Measurements from ENCODE around the gene FBRS.
A peak's percentile ranks its signal among the peaks of the same experiment; 100 is the strongest.

DNA sequence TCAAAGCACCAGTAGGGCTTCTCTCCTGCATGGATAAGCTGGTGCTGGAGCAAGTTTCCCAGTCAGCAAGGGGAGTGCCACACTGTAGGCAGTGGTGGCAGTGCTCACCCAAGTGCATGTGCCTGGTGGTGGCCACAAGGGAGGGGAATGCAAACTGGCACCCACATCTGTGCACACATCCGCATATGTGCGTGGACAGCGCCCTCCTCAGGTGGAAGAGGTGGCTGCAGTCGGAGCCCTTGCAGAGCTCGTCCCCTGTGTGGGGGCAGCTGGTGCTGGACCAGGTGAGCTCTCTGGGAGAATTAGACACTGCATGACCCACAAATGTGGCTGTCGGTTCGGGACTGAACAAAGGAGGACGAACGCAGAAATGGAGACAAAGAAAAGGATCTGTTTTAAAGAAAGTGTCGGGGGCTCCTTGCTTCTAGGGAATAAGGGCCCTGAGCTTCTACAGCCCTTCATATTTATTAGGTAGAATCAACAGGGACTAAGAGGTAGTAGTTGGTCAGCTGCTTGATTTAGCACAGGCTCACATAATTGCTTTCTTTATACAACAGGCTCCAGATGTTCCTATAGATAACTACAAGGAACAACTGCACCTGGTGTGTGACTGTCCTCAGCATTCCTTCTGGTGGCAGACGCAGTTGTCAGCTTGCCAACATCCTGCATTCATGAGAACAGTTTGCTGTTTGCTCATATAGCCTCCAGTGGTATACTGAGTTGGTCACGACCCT, 42.7 kb upstream of the FBRS start:
- TF ChIP-seq, protein P1, sequence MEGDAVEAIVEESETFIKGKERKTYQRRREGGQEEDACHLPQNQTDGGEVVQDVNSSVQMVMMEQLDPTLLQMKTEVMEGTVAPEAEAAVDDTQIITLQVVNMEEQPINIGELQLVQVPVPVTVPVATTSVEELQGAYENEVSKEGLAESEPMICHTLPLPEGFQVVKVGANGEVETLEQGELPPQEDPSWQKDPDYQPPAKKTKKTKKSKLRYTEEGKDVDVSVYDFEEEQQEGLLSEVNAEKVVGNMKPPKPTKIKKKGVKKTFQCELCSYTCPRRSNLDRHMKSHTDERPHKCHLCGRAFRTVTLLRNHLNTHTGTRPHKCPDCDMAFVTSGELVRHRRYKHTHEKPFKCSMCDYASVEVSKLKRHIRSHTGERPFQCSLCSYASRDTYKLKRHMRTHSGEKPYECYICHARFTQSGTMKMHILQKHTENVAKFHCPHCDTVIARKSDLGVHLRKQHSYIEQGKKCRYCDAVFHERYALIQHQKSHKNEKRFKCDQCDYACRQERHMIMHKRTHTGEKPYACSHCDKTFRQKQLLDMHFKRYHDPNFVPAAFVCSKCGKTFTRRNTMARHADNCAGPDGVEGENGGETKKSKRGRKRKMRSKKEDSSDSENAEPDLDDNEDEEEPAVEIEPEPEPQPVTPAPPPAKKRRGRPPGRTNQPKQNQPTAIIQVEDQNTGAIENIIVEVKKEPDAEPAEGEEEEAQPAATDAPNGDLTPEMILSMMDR (IDR thresholded peaks at IDR 0.05; ENCODE audit: low read depth, low read length), result peak; percentile 84
- no peak for TF ChIP-seq EZH2phosphoT487 (IDR thresholded peaks at IDR 0.05; ENCODE audit: low read depth)

Data from OCI-LY3 (cell line).